HL-60 (cell line): ENCODE measurements around the gene TRIO.

ENCODE experiments used
- DNase-seq, 2 experiments: peaks; one replicate each; pipeline ENCODE4 v3.0.0-alpha.2; 2010 to 2020; ENCODE audit warnings: low read depth in 1 of 2, low spot score in 1 of 2
- H3K27ac ChIP-seq: fragments of 250-450 bp; sonication (Bioruptor Pico); replicated peaks from 2 replicates; pipeline ENCODE4 v1.5.1; 2020; ENCODE audit warnings: mild to moderate bottlenecking, moderate library complexity
- H3K27me3 ChIP-seq: fragments of 250-450 bp; sonication (Bioruptor Pico); 2 replicates; pipeline ENCODE4 v1.5.1; 2021; ENCODE audit warnings: mild to moderate bottlenecking, moderate library complexity; ENCODE audit not compliant: insufficient read depth, poor library complexity, severe bottlenecking
- H3K4me3 ChIP-seq: replicated peaks from 2 replicates; pipeline ENCODE4 v1.5.1; 2011; ENCODE audit warnings: mild to moderate bottlenecking, control low read depth, low read length; ENCODE audit not compliant: insufficient read depth
- CTCF ChIP-seq: IDR thresholded peaks from one replicate; pipeline ENCODE4 v1.5.1; 2011; ENCODE audit warnings: low read length, control low read depth, inconsistent platforms; ENCODE audit not compliant: insufficient read depth
- GABPA ChIP-seq: IDR thresholded peaks from 2 replicates; pipeline ENCODE4 v1.6.1; 2012; ENCODE audit warnings: low read depth
- POLR2AphosphoS5 ChIP-seq: IDR thresholded peaks from 2 replicates; pipeline ENCODE4 v1.6.1; 2012; ENCODE audit warnings: low read depth
- REST ChIP-seq: IDR thresholded peaks from 2 replicates; pipeline ENCODE4 v1.6.1; 2012; ENCODE audit warnings: low read depth; ENCODE audit not compliant: insufficient replicate concordance
- SPI1 ChIP-seq: IDR thresholded peaks from 2 replicates; pipeline ENCODE4 v1.6.1; 2012; ENCODE audit warnings: low read depth, mild to moderate bottlenecking, borderline replicate concordance

Gene TRIO

GRCh38 chr5:14105718-14106410 is 37.3 kb upstream of the TRIO start:
- Histone ChIP-seq H3K27ac (no peak overlapping the region), H3K4me3 (no peak overlapping the region), H3K27me3 (no peaks in the 10 kb centered on the region)
- TF ChIP-seq SPI1, result no peak
- no peak for TF ChIP-seq REST
- no peak for TF ChIP-seq CTCF
- no peak for TF ChIP-seq GABPA
- no peak for TF ChIP-seq POLR2AphosphoS5
- no peak for DNase-seq

GRCh38 chr5:14107536-14107935 is 35.6 kb upstream of the TRIO start:
- no peak for DNase-seq
- H3K27ac ChIP-seq, result no peak overlapping the region
- H3K27me3 ChIP-seq, result no peaks in the 10 kb centered on the region
- no peak overlapping the region for H3K4me3 ChIP-seq
- TF ChIP-seq SPI1 (no peak), CTCF (no peak), GABPA (no peak)

- DNase-seq, result peak; percentile 5 to 61
- TF ChIP-seq REST, result no peak
- H3K4me3 ChIP-seq, result no peak overlapping the region
- no peaks in the 10 kb centered on the region for H3K27me3 ChIP-seq
- no peak overlapping the region for H3K27ac ChIP-seq
These were observed 34.8 kb upstream of the TRIO start for GRCh38 chr5:14108170-14108996.

- Histone ChIP-seq H3K27me3 (no peaks in the 10 kb centered on the region), H3K27ac (no peak overlapping the region), H3K4me3 (no peak overlapping the region)
- TF ChIP-seq SPI1, result no peak
- no peak for TF ChIP-seq REST
- no peak for TF ChIP-seq CTCF
- no peak for TF ChIP-seq POLR2AphosphoS5
- TF ChIP-seq GABPA, result no peak
- no peak for DNase-seq
These were observed 33.9 kb upstream of the TRIO start for GRCh38 chr5:14109041-14109747.
